Endothelial cell (in vitro differentiated cells): Measurements from ENCODE around the gene FOSB. TPM values are rescaled to one million over a fixed set of nuclear protein-coding genes. Genes with fewer than 3 reads are reported as not detected.
A peak's percentile ranks its signal among the peaks of the same experiment; 100 is the strongest.

ENCODE experiments used
- DNase-seq: peaks from one replicate; pipeline ENCODE4 v3.0.0; 2021; ENCODE audit warnings: low spot score
- H3K27ac Mint-ChIP-seq: one replicate; pipeline ENCODE4 v1.8.0; 2021; ENCODE audit warnings: mixed read lengths, inconsistent platforms; ENCODE audit not compliant: unreplicated experiment
- H3K27me3 Mint-ChIP-seq: one replicate; pipeline ENCODE4 v1.8.0; 2021; ENCODE audit warnings: mild to moderate bottlenecking, moderate library complexity, mixed read lengths, inconsistent platforms; ENCODE audit not compliant: unreplicated experiment
- H3K36me3 Mint-ChIP-seq: one replicate; pipeline ENCODE4 v1.8.0; 2021; ENCODE audit warnings: mild to moderate bottlenecking, low read depth, mixed read lengths, inconsistent platforms; ENCODE audit not compliant: unreplicated experiment
- H3K4me1 Mint-ChIP-seq: one replicate; pipeline ENCODE4 v1.8.0; 2021; ENCODE audit warnings: mild to moderate bottlenecking, mixed read lengths, inconsistent platforms; ENCODE audit not compliant: unreplicated experiment
- H3K4me3 Mint-ChIP-seq: one replicate; pipeline ENCODE4 v1.8.0; 2021; ENCODE audit warnings: mild to moderate bottlenecking, mixed read lengths, inconsistent platforms; ENCODE audit not compliant: unreplicated experiment
- H3K9me3 Mint-ChIP-seq: one replicate; pipeline ENCODE4 v1.8.0; 2021; ENCODE audit warnings: mixed read lengths, inconsistent platforms; ENCODE audit not compliant: unreplicated experiment
- CTCF ChIP-seq: fragments of 200-600 bp; sonication (generic); IDR thresholded peaks from one replicate; pipeline ENCODE4 v1.5.0; 2021; ENCODE audit warnings: antibody characterized with exemption; ENCODE audit not compliant: unreplicated experiment
- total RNA-seq: library from RNA; stranded (reverse); fragmentation: NEBNext Ultra II Directional; extraction: Animal tissue kit (Norgen Biotek cat#: 25700); gene quantifications from one replicate; pipeline ENCODE4 v1.2.1, GENCODE V29; 2021; ENCODE audit not compliant: unreplicated experiment

Gene FOSB
- total RNA-seq, 1 donor from 2014 or later = 64.2 TPM

- peaks cover 49% of the 10 kb centered on the region for H3K27me3 Mint-ChIP-seq
- no peak for TF ChIP-seq CTCF
These were observed 7.9 kb downstream of the FOSB start for GRCh38 chr19:45475537-45476291.

GRCh38 chr19:45476304-45476703 is 8.5 kb downstream of the FOSB start:
- Mint-ChIP-seq H3K4me1 (peaks cover 36% of the 10 kb centered on the region), H3K4me3 (peak overlapping the region; percentile 42), H3K36me3 (peaks cover 16% of the 10 kb centered on the region), H3K9me3 (no peaks in the 10 kb centered on the region), H3K27ac (no peak overlapping the region), H3K27me3 (peaks cover 43% of the 10 kb centered on the region)
- DNase-seq = no peak
- TF ChIP-seq CTCF = no peak

More at GRCh38 chr19:45475537-45476291, 7.9 kb downstream of the FOSB start:
- peak overlapping the region; percentile 31 for H3K4me3 Mint-ChIP-seq
- peaks cover 36% of the 10 kb centered on the region for H3K4me1 Mint-ChIP-seq
- no peaks in the 10 kb centered on the region for H3K9me3 Mint-ChIP-seq
- H3K36me3 Mint-ChIP-seq = peaks cover 17% of the 10 kb centered on the region
- peak overlapping the region; percentile 44 for H3K27ac Mint-ChIP-seq
- no peak for DNase-seq

DNA sequence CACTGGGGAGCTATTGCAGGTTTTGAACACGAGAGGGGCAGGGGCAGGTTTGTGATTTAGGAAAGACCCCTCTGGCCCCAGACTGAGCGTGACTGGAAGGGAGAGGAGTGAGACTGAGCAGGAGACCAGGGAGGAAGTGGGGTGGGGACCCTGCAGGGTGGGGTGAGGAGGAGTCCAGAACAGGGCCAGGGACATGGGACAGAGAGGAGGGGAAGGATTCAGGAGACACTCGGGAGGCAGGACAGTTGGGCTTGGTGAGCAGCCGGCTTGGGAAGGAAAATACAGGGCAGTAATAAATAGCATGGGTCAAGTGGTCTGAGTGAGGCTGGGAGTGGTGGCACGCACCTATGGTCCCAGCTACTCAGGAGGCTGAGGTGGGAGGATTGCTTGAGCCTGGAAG is 9.4 kb downstream of the FOSB start:
- peaks cover 30% of the 10 kb centered on the region for H3K4me1 Mint-ChIP-seq
- no peak for TF ChIP-seq CTCF
- H3K27me3 Mint-ChIP-seq = peaks cover 34% of the 10 kb centered on the region
- H3K4me3 Mint-ChIP-seq = no peak overlapping the region
- peaks cover 9% of the 10 kb centered on the region for H3K36me3 Mint-ChIP-seq
- peak overlapping the region; percentile 67 for H3K27ac Mint-ChIP-seq
- no peaks in the 10 kb centered on the region for H3K9me3 Mint-ChIP-seq
- DNase-seq = no peak

DNA sequence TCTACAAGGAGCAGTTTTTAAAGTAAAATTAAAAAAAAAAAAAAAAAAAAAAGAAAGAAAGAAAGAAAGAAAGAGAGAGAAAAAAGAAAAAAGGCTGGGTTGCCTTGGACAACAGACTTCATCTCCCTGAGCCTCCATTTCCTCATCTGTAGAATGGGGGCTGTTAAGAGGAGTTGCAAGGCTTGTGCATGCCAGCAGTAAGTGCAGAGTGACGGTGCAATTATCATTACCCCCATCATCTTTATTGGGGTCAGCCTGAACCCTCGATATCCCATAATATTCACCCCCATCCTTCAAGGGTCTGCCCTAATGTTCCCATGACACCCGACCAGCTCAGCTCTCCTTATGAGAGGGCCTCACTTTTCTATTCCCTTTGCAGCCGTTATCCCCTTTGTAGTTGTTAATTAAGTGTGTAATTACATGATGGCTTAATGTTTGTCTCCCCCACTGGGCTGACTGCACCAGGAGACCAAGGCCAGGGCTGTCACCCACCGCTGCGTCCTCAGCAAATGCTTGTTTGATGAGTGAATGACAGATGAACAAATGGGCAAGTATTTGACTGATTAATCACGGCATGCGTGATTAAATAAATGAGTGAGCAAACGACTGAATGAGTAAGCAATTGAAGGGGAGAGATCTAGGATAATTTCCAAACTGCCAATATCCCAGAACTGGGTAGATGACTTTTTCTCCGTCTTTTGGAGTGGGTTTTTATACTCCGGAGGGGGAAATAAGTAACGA is 10.1 kb downstream of the FOSB start:
- peak overlapping the region; percentile 92 for H3K27ac Mint-ChIP-seq
- H3K4me1 Mint-ChIP-seq = peaks cover 28% of the 10 kb centered on the region
- H3K27me3 Mint-ChIP-seq = peaks cover 27% of the 10 kb centered on the region
- no peak for DNase-seq
- peaks cover 6% of the 10 kb centered on the region for H3K36me3 Mint-ChIP-seq
- peak overlapping the region; percentile 60 for H3K4me3 Mint-ChIP-seq
- no peak for TF ChIP-seq CTCF
- no peaks in the 10 kb centered on the region for H3K9me3 Mint-ChIP-seq
